HG03442 (cell line): Measurements from ENCODE around the gene TSHZ1.

Source experiments
- ATAC-seq: cut with Tn5 transposase; IDR thresholded peaks from one replicate; pipeline ENCODE4 v1.9.1; 2021; ENCODE audit warnings: mild to moderate bottlenecking, moderate library complexity; ENCODE audit not compliant: unreplicated experiment

TSHZ1 gene

GRCh38 chr18:75338631-75339030, 128.0 kb downstream of the TSHZ1 start:
- ATAC-seq = no peak
